GM12878 (cell line): ENCODE results near the gene BBOF1. TPM values are rescaled to one million over a fixed set of nuclear protein-coding genes. Genes with fewer than 3 reads are reported as not detected.

Experiments used
- ATAC-seq: fragments of 200-7000 bp; cut with Tn5 transposase; 3 replicates; pipeline ENCODE4 v1.9.1; 2020; ENCODE audit warnings: mild to moderate bottlenecking, moderate library complexity
- BruUV-seq: library from RNA; stranded (reverse); fragments of 400-500 nt; replicated peaks from 2 replicates; lab custom pipeline; 2021; lab: Mats Ljungman, UMichigan
- CTCF ChIA-PET: fragments of 300-600 bp; sonication (Branson Sonifier 250); formaldehyde crosslinking; extraction: SDS; loops from one replicate; lab custom pipeline; 2021; ENCODE audit warnings: inconsistent platforms; lab: Yijun Ruan, JAX
- POLR2A ChIA-PET: fragments of 350-600 bp; formaldehyde crosslinking; extraction: SDS; loops from one replicate; lab custom pipeline; 2021; ENCODE audit warnings: inconsistent platforms; lab: Charles Lee
- RAD21 ChIA-PET: fragments of 300-600 bp; sonication (Branson Sonifier 250); formaldehyde crosslinking; loops from one replicate; lab custom pipeline; 2023; ENCODE audit warnings: antibody characterized with exemption; ENCODE audit not compliant: unreplicated experiment; lab: Charles Lee
- SMC1A ChIA-PET: fragments of 300-600 bp; sonication (Branson Sonifier 250); formaldehyde crosslinking; loops from one replicate; lab custom pipeline; 2023; ENCODE audit not compliant: unreplicated experiment, uncharacterized antibody; lab: Charles Lee
- DNase-seq: peaks from one replicate; pipeline ENCODE4 v3.0.0-alpha.2; 2011; ENCODE audit warnings: low read depth, low spot score
- FAIRE-seq: peaks from 3 replicates; lab custom pipeline; 2011; peaks lifted over from hg19 to GRCh38; lab: Jason Lieb, UNC
- H2AFZ ChIP-seq: 2 replicates; pipeline ENCODE4 v1.6.0; 2011; ENCODE audit warnings: low read depth, low read length, control low read depth; ENCODE audit not compliant: control insufficient read depth
- H3K27ac ChIP-seq: 2 replicates; pipeline ENCODE4 v1.5.1; 2011; ENCODE audit warnings: control low read depth; ENCODE audit not compliant: control insufficient read depth, insufficient read depth
- H3K27me3 ChIP-seq, 2 experiments: replicated peaks in 1 of 2; 2 replicates each; pipeline versions ENCODE4 v1.6.0 to v1.6.1; 2011; ENCODE audit warnings: low read length in 1 of 2; ENCODE audit not compliant: control insufficient read depth in 2 of 2, insufficient read depth in 2 of 2
- H3K36me3 ChIP-seq, 2 experiments: 2 replicates each; pipeline ENCODE4 v1.5.1; 2011; ENCODE audit warnings: low read length in 1 of 2; ENCODE audit not compliant: control insufficient read depth in 2 of 2, insufficient read depth in 2 of 2
- H3K4me1 ChIP-seq: 2 replicates; pipeline ENCODE4 v1.6.1; 2011; ENCODE audit warnings: mild to moderate bottlenecking, low read length, moderate library complexity, mixed read lengths; ENCODE audit not compliant: control insufficient read depth, insufficient read depth
- H3K4me2 ChIP-seq: 2 replicates; pipeline ENCODE4 v1.6.0; 2011; ENCODE audit warnings: control low read depth; ENCODE audit not compliant: control insufficient read depth, insufficient read depth
- H3K4me3 ChIP-seq: fragments of 200-600 bp; sonication (generic); 2 replicates; pipeline ENCODE4 v1.5.1; 2016
- H3K79me2 ChIP-seq: 2 replicates; pipeline ENCODE4 v1.6.0; 2011; ENCODE audit warnings: low read length; ENCODE audit not compliant: control insufficient read depth, insufficient read depth
- H3K9ac ChIP-seq: 2 replicates; pipeline ENCODE4 v1.8.0; 2011; ENCODE audit warnings: low read length, control low read depth, mixed read lengths; ENCODE audit not compliant: control insufficient read depth, insufficient read depth
- H3K9me3 ChIP-seq: replicated peaks from 3 replicates; pipeline ENCODE4 v1.5.1; 2011; ENCODE audit warnings: mild to moderate bottlenecking, low read length; ENCODE audit not compliant: control insufficient read depth, insufficient read depth
- H4K20me1 ChIP-seq: 2 replicates; pipeline ENCODE4 v1.6.0; 2011; ENCODE audit not compliant: control insufficient read depth, insufficient read depth
- EP300 ChIP-seq, 2 experiments: fragments of 150-350 bp in 1 of 2; IDR thresholded peaks; 2 replicates each; pipeline ENCODE4 v1.6.1; 2011 to 2012; ENCODE audit warnings: low read depth in 2 of 2, low read length in 2 of 2, borderline replicate concordance in 1 of 2, improper control_type of control experiment in 1 of 2, inconsistent platforms in 1 of 2; ENCODE audit not compliant: control insufficient read depth in 1 of 2
- HDAC6 ChIP-seq: fragments of 200-600 bp; sonication (generic); IDR thresholded peaks from one replicate; pipeline ENCODE4 v1.8.0; 2017; ENCODE audit warnings: antibody characterized with exemption; ENCODE audit not compliant: unreplicated experiment
- IKZF2 ChIP-seq, 2 experiments: fragments of 450-650 bp; IDR thresholded peaks; 2 replicates each; pipeline ENCODE4 v1.6.1; 2017; ENCODE audit warnings: mild to moderate bottlenecking in 2 of 2, moderate library complexity in 2 of 2
- MXI1 ChIP-seq: fragments of 150-350 bp; IDR thresholded peaks from 2 replicates; pipeline ENCODE4 v1.6.1; 2011; ENCODE audit warnings: low read depth, mild to moderate bottlenecking, inconsistent platforms, low read length, improper control_type of control experiment
- RAD21 ChIP-seq: IDR thresholded peaks from 2 replicates; pipeline ENCODE4 v1.6.1; 2011; ENCODE audit warnings: mild to moderate bottlenecking, low read depth, low read length, moderate library complexity; ENCODE audit not compliant: insufficient read depth
- RB1 ChIP-seq: fragments of 450-650 bp; formaldehyde crosslinking; IDR thresholded peaks from 2 replicates; pipeline ENCODE4 v1.6.1; 2017; ENCODE audit warnings: mild to moderate bottlenecking, borderline replicate concordance
- RELA ChIP-seq: fragments of 450-650 bp; IDR thresholded peaks from 2 replicates; pipeline ENCODE4 v1.8.0; 2014; ENCODE audit warnings: borderline replicate concordance; ENCODE audit not compliant: partially characterized antibody
- RUNX3 ChIP-seq: IDR thresholded peaks from 2 replicates; pipeline ENCODE4 v1.6.1; 2012; ENCODE audit warnings: low read length, inconsistent platforms
- SMAD1 ChIP-seq: fragments of 450-650 bp; IDR thresholded peaks from 2 replicates; pipeline ENCODE4 v1.6.1; 2018; ENCODE audit warnings: mild to moderate bottlenecking, low read depth; ENCODE audit not compliant: partially characterized antibody
- SMARCA5 ChIP-seq: fragments of 450-650 bp; IDR thresholded peaks from 2 replicates; pipeline ENCODE4 v1.6.1; 2017; ENCODE audit warnings: mild to moderate bottlenecking
- TARDBP ChIP-seq: IDR thresholded peaks from 2 replicates; pipeline ENCODE4 v1.6.1; 2016; ENCODE audit warnings: borderline replicate concordance
- WRNIP1 ChIP-seq: IDR thresholded peaks from 2 replicates; pipeline ENCODE4 v1.6.1; 2011; ENCODE audit warnings: low read depth, low read length, improper control_type of control experiment, borderline replicate concordance
- YY1 ChIP-seq: IDR thresholded peaks from 2 replicates; pipeline ENCODE4 v1.6.1; 2011; ENCODE audit warnings: low read depth, mild to moderate bottlenecking, low read length
- ZBED1 ChIP-seq: IDR thresholded peaks from 2 replicates; pipeline ENCODE4 v1.6.1; 2016; ENCODE audit warnings: borderline replicate concordance
- ZNF274 ChIP-seq: IDR thresholded peaks from one replicate; pipeline ENCODE4 v1.8.0; 2011; ENCODE audit not compliant: insufficient read length, insufficient read depth
- ZNF384 ChIP-seq: IDR thresholded peaks from 2 replicates; pipeline ENCODE4 v1.6.1; 2012; ENCODE audit warnings: low read depth, mild to moderate bottlenecking, low read length, improper control_type of control experiment, borderline replicate concordance
- WGBS: methylation state at CpG from one replicate; pipeline ENCODE4 v1.1.6; 2016; ENCODE audit warnings: low lambda C conversion rate; ENCODE audit not compliant: insufficient replicate concordance, insufficient coverage; ENCODE audit errors: missing lambda C conversion rate; 5-methylcytosine and 5-hydroxymethylcytosine counted together
- in situ Hi-C: fragments of 300-500 bp; cut with MboI; formaldehyde crosslinking; loops from 9 replicates; pipeline ENCODE4 v1.14.3; 2018; ENCODE audit warnings: mixed read lengths
- intact Hi-C: fragments of 100-400 bp; cut with micrococcal nuclease; formaldehyde crosslinking; loops from one replicate; pipeline ENCODE4 v1.14.2; 2022; ENCODE audit not compliant: unreplicated experiment
- polyA plus RNA-seq, 11 experiments: library from polyadenylated mRNA; depleted of rRNA in 4 of 11; unstranded in 6 of 11; stranded (reverse) in 5 of 11; fragments of >200 nt; fragmentation: Nextera tagmentation in 4 of 11; fragmentation: Illumina TruSeq in 1 of 11; extraction: Ambion mirVana in 4 of 11; extraction: Trizol in 1 of 11; gene quantifications; 1 replicate in 1 of 11; 2 replicates in 10 of 11; pipeline versions ENCODE4 v1.2.1 to v1.2.3, GENCODE V29; 2011 to 2016; ENCODE audit warnings: inconsistent platforms in 2 of 11, missing spikeins in 2 of 11, low read depth in 1 of 11
- total RNA-seq, 4 experiments: library from RNA; depleted of rRNA in 3 of 4; stranded (reverse); fragments of >200 nt in 3 of 4; fragmentation: Illumina TruSeq in 1 of 4; extraction: Trizol in 1 of 4; gene quantifications; 2 replicates each; pipeline versions ENCODE4 v1.2.1 to v1.2.3, GENCODE V29; 2013 to 2021
- TF ChIP-seq, protein P1 (sequence below): fragments of 450-650 bp; IDR thresholded peaks from 2 replicates; pipeline ENCODE4 v1.6.1; 2017; ENCODE audit warnings: mild to moderate bottlenecking, moderate library complexity
- TF ChIP-seq, protein P2 (sequence below): fragments of 450-650 bp; IDR thresholded peaks from 2 replicates; pipeline ENCODE4 v1.6.1; 2017; ENCODE audit warnings: low read depth, mild to moderate bottlenecking, moderate library complexity

Gene BBOF1
- total and polyA plus RNA-seq, 10 of the 15 experiments (the other 5 are each of a cell fraction or from before 2014, with no cell fraction given): 0.50 to 2.6 (median 0.79) TPM

DNA sequence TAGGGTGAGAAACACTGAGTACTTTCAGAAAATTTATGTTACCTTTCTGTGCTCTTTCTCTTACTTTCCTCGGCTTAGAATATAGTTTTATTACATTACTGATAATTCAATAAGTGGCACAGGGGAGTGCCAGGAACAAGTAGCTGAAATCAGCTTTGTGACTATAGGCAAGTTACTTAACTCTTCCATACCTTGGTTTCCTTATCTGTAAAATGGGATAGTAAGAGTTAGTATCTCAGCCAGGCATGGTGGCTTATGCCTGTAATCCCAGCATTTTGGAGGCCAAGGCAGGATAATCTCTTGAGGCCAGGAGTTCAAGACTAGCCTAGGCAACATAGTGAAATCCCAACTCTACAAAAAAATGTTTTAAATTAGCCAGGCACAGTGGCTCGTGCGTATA, 15.4 kb downstream of the BBOF1 start:
- no peak overlapping the region for H2AFZ ChIP-seq
- no TSS peak for BruUV-seq
- H3K4me3 ChIP-seq: no peak overlapping the region
- TF ChIP-seq, protein P1, sequence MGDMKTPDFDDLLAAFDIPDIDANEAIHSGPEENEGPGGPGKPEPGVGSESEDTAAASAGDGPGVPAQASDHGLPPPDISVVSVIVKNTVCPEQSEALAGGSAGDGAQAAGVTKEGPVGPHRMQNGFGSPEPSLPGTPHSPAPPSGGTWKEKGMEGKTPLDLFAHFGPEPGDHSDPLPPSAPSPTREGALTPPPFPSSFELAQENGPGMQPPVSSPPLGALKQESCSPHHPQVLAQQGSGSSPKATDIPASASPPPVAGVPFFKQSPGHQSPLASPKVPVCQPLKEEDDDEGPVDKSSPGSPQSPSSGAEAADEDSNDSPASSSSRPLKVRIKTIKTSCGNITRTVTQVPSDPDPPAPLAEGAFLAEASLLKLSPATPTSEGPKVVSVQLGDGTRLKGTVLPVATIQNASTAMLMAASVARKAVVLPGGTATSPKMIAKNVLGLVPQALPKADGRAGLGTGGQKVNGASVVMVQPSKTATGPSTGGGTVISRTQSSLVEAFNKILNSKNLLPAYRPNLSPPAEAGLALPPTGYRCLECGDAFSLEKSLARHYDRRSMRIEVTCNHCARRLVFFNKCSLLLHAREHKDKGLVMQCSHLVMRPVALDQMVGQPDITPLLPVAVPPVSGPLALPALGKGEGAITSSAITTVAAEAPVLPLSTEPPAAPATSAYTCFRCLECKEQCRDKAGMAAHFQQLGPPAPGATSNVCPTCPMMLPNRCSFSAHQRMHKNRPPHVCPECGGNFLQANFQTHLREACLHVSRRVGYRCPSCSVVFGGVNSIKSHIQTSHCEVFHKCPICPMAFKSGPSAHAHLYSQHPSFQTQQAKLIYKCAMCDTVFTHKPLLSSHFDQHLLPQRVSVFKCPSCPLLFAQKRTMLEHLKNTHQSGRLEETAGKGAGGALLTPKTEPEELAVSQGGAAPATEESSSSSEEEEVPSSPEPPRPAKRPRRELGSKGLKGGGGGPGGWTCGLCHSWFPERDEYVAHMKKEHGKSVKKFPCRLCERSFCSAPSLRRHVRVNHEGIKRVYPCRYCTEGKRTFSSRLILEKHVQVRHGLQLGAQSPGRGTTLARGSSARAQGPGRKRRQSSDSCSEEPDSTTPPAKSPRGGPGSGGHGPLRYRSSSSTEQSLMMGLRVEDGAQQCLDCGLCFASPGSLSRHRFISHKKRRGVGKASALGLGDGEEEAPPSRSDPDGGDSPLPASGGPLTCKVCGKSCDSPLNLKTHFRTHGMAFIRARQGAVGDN: no peak
- TF ChIP-seq SMARCA5 (no peak), MXI1 (no peak), YY1 (no peak), EP300 (IDR thresholded peaks at IDR 0.05; ENCODE audit: borderline replicate concordance in 1 of 2, control insufficient read depth in 1 of 2, low read depth in 2 of 2, low read length in 2 of 2) (no peak), ZNF274 (no peak), SMAD1 (no peak), TARDBP (no peak), HDAC6 (no peak), WRNIP1 (no peak), RUNX3 (no peak), ZNF384 (no peak), RAD21 (no peak), RB1 (no peak), IKZF2 (IDR thresholded peaks at IDR 0.05) (no peak), ZBED1 (no peak), RELA (no peak)
- TF ChIP-seq, protein P2, sequence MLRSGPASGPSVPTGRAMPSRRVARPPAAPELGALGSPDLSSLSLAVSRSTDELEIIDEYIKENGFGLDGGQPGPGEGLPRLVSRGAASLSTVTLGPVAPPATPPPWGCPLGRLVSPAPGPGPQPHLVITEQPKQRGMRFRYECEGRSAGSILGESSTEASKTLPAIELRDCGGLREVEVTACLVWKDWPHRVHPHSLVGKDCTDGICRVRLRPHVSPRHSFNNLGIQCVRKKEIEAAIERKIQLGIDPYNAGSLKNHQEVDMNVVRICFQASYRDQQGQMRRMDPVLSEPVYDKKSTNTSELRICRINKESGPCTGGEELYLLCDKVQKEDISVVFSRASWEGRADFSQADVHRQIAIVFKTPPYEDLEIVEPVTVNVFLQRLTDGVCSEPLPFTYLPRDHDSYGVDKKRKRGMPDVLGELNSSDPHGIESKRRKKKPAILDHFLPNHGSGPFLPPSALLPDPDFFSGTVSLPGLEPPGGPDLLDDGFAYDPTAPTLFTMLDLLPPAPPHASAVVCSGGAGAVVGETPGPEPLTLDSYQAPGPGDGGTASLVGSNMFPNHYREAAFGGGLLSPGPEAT: no peak
- H3K9me3 ChIP-seq: no peaks in the 10 kb centered on the region
- DNase-seq (no peak), ATAC-seq (no peak), FAIRE-seq (no peak)
- no peaks in the 10 kb centered on the region for H3K36me3 ChIP-seq
- no peak overlapping the region for H3K4me2 ChIP-seq
- in situ Hi-C loops (loop anchor here (25.0 kb wide), 1 partner anchor 297 kb away; no protein-coding TSS in a partner anchor), intact Hi-C loops (loop anchor here (10.0 kb wide), 1 partner anchor 400 kb away; no protein-coding TSS in a partner anchor)
- 68% methylated on average over 3 of the region's 3 CpGs for WGBS
- ChIA-PET CTCF (interaction anchor here (1.0 kb wide), 1 partner anchor 143 kb away, joined by 5 read pairs; no protein-coding TSS in a partner anchor), POLR2A (no interaction called here), RAD21 (no interaction called here), SMC1A (no interaction called here)
- H3K9ac ChIP-seq: no peak overlapping the region
- no peaks in the 10 kb centered on the region for H4K20me1 ChIP-seq
- no peaks in the 10 kb centered on the region for H3K4me1 ChIP-seq
- no peaks in the 10 kb centered on the region for H3K27me3 ChIP-seq
- H3K79me2 ChIP-seq: no peaks in the 10 kb centered on the region
- H3K27ac ChIP-seq: no peak overlapping the region
